GM10248 (cell line): ENCODE results near the gene SH3PXD2B.

Experiments
- CTCF ChIA-PET: fragments of 300-600 bp; sonication (Branson Sonifier 250); formaldehyde crosslinking; extraction: SDS; loops from one replicate; lab custom pipeline; 2021; ENCODE audit warnings: antibody characterized with exemption; lab: Yijun Ruan, JAX
- POLR2A ChIA-PET: fragments of 350-650 bp; sonication (Branson Sonifier 250); formaldehyde crosslinking; extraction: SDS; loops from one replicate; lab custom pipeline; 2020; ENCODE audit warnings: antibody characterized with exemption; lab: Yijun Ruan, JAX
- DNase-seq: peaks from one replicate; pipeline ENCODE4 v3.0.0; 2012; ENCODE audit errors: extremely low spot score
- CTCF ChIP-seq: IDR thresholded peaks from 2 replicates; pipeline ENCODE4 v1.5.1; 2012; ENCODE audit warnings: mild to moderate bottlenecking, low read depth; ENCODE audit errors: extremely low read depth, missing control alignments, control extremely low read depth

The SH3PXD2B gene

GRCh38 chr5:172348084-172348483 is 106.2 kb downstream of the SH3PXD2B start:
- DNase-seq = no peak
- POLR2A ChIA-PET = interaction anchor here (0.6 kb wide), 1 partner anchor 380 kb away, joined by 3 read pairs; no protein-coding TSS in a partner anchor
- TF ChIP-seq CTCF = no peak
- CTCF ChIA-PET = interaction anchor here (1.2 to 1.3 kb wide), 2 partner anchors 11 to 12 kb away, joined by 3 read pairs; no protein-coding TSS in a partner anchor

DNA sequence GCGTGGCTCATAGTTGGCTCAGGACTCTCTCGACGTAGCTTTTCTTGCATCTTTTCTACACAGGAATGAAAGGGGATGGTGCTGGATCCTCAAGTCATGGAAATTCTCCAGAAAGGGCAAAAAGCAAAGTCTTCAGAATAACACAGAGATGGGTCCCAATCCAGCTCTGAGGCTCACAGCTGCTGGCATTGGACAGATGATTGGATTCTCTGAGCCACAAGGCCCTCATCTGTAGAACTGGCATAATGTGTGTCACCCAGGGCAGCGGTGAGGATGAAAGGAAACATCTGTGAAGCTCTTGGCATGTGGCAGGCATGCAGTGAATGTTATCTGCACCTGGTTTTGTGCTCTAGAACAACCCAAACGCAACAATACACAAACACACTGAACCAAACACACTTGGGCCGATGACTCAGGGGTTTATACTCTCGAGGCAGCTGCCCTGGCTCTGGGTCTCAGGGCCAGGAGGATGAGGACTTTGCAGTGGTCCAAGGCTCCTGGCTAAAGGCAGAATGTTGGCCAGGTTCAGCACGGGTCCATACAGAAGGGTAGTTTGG is 106.8 kb downstream of the SH3PXD2B start:
- no peak for TF ChIP-seq CTCF
- DNase-seq = no peak
- POLR2A ChIA-PET = no interaction called here
- CTCF ChIA-PET = interaction anchor here (1.2 to 1.3 kb wide), 3 partner anchors 11 to 22 kb away, joined by 3 read pairs; no protein-coding TSS in a partner anchor

- CTCF ChIA-PET = no interaction called here
- TF ChIP-seq CTCF = no peak
- POLR2A ChIA-PET = no interaction called here
These were observed 108.4 kb downstream of the SH3PXD2B start for GRCh38 chr5:172345881-172346280.

GRCh38 chr5:172344855-172345409 is 109.4 kb downstream of the SH3PXD2B start:
- no peak for DNase-seq
- POLR2A ChIA-PET = no interaction called here
- CTCF ChIA-PET = interaction anchor here (1.2 kb wide), 1 partner anchor 40 kb away, joined by 3 read pairs; no protein-coding TSS in a partner anchor
- no peak for TF ChIP-seq CTCF

More at GRCh38 chr5:172345881-172346280, 108.4 kb downstream of the SH3PXD2B start:
- no peak for DNase-seq

DNA sequence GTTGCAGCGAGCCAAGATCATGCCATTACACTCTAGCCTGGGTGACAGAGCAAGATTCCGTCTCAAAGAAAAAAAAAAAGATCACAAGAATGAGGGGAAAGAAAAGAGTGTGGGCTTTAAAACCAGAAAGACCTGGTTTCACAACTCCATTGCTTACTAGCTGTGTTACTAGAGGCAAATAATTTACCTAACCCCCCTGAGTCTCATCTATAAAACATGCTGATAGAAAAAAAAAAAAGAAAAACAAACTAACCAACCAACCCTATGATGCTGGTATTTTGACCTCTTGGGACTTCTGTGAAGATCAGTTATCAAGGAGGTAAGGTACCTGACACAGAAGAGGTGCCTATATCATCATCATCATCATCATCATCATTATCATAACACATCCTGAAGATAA is 110.6 kb downstream of the SH3PXD2B start:
- CTCF ChIA-PET = interaction anchor here (1.2 kb wide), 1 partner anchor 41 kb away, joined by 3 read pairs; no protein-coding TSS in a partner anchor
- no peak for TF ChIP-seq CTCF
- POLR2A ChIA-PET = no interaction called here

GRCh38 chr5:172342918-172343317 is 111.4 kb downstream of the SH3PXD2B start:
- TF ChIP-seq CTCF = no peak
- ChIA-PET POLR2A (no interaction called here), CTCF (interaction anchor here (1.0 kb wide), 1 partner anchor 49 kb away, joined by 4 read pairs; no protein-coding TSS in a partner anchor)
- no peak for DNase-seq

More for the DNA sequence above, 110.6 kb downstream of the SH3PXD2B start:
- DNase-seq = no peak
